Renal cortex interstitium (tissue), 11 donors: ENCODE measurements around the gene PDHX. TPM values are rescaled to one million over a fixed set of nuclear protein-coding genes. Genes with fewer than 3 reads are reported as not detected.
A peak's percentile ranks its signal among the peaks of the same experiment; 100 is the strongest.
"Not testable (repeated sequence)": the region's sequence is repeated elsewhere in the genome, so short reads cannot be mapped to it uniquely, and the experiment has no call there.

ENCODE experiments used
- DNase-seq, 11 donors: peaks; one replicate each; pipeline ENCODE4 v3.0.0-alpha.2; 2013; ENCODE audit warnings: low read depth in 9 of 11, low spot score in 4 of 11; ENCODE audit errors: extremely low read depth in 1 of 11
- polyA plus RNA-seq, 3 donors: library from polyadenylated mRNA; unstranded; fragments of 120-200 nt; gene quantifications; one replicate each; pipeline ENCODE4 v1.2.1, GENCODE V29; 2013; ENCODE audit not compliant: insufficient read length in 3 of 3

The PDHX gene
- polyA plus RNA-seq, 3 donors = 36.1 to 38.5 (median 37.3) TPM

DNA sequence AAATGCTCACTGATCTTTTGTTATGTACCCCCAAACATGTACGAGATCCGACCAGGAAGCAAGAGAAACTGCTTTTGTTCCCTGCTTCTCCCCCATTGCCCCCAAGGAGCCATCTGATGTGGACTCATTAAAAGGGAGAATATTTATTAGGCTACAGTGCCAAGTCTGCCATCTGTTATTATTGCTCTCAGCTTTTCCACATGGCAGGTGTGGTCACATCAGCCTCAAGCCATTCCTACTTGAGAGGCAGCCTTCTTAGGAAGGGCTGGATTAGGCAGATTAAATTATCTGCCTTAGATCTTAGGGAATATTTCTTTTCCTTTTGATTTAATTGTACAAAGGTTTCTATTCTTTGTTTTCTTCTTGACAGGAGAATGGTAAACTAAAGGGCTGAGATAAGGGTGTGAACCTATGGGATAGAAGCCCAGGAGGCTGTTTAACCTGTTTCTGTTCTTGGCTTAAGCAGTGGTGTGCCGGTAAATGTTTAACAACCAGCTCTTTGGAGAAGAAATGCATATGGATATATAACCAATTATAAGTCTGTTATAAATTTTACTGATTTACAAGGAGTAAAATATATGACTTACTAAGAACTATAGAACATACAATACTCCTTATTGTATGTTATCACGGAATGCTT, 88.8 kb downstream of the PDHX start:
- DNase-seq = peak in 2 of 11 donors; percentile 31 to 36

DNA sequence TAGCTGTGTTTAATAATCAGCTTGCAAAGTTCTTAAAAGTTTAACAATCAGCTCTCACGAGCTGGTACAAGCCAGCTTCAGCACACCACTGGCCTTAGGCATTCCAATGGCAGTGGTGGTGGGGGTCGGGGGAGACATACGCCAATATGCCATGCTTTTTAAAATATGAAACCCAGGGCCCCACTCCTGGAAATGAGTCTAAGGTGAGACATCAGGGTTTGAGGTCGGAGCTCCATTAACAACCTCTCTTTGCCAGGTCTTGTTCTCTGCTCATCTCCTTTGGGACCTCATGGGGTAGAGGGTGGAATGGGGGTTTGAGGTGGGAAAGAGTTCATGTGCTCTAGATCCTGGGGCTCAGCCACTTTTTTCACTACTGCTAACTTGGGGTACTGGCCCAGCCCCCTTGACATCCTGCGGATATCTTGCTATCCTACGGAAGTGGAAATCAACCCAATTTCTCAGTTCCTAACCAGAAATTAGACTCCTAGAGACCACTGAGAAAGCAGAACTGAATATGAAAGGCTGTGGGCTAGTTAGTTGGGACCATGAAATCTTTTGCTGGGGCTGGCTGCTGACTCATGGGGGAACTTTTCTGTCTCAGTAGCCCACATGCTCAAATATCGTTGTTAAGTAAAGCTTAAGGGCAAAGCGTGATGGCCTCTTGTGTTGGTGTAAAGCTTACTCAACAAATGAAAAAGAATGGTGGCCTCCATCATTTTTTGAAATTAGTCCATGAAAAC, 90.1 kb downstream of the PDHX start:
- no peak for DNase-seq

DNA sequence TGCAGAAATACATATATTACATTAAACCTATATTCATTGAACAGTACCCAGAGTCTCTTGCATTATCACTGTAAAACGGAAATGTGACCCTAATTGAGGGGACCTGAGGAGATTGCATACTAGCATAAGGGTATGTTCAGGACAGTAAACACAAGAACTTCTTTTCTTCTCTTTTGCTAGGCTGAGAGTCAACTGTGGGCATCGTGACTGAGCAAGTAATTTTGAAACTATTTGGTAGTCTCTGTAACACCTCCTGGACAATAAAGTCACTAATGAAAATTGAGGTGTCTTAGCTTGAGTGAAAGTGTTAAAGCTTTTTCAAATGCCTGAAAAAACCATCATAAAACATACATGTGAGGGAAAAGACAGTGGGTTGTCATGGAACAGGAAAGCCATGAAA, 90.9 kb downstream of the PDHX start:
- no peak for DNase-seq

DNA sequence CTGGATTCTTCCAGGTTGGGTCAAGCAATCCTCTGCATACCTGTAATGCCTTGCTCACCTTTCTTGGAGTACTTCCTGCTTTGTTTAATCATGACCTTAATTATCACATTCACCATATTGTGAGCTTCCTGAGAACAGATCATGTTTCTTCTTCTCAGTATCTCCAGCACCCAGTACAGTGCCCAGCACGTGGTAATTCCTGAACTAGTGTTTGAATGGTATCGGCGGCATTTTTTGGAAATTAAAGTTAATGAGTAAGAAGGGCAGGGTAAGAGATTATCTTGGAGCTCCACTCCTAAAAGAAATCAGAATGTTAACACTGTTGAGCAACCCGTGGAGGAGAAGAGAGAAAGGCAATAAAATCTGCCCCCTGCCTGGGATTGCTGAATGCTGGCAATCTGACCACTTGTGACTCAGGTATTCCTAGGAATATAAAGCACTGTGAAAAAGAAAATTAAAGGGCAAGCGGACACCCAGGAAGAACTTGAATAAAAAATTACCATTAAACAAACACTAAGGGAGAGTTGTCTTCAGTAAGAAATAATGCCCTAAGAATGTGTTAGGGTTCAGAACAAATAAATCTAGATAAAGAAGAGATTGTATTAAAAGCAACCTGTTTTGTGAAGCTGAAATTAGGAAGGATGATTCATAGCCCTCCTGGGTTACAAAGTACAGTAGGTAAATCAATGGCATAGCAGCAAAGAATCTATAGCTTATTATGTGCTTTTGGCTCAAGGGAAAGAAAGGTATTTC, 92.9 kb downstream of the PDHX start:
- DNase-seq = no peak

DNA sequence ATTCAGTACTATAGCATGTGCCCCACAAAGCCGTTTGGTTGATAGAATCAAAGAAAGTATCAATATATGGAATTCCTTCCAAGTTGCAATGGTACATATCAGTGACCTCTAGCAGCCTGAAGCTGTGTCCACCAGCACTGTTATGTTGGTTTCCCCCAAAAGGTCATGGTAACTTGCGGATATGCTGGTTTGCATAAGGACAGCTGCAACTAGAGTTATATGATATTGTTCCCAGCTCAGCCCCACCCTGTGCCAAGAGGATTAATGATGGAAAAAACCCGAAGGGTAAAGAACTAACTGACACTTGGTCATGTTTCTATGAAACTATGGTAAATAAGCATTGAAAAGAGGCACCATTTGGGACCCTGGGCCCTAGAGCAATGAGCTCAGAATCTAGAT, 93.5 kb downstream of the PDHX start:
- DNase-seq = no peak

DNA sequence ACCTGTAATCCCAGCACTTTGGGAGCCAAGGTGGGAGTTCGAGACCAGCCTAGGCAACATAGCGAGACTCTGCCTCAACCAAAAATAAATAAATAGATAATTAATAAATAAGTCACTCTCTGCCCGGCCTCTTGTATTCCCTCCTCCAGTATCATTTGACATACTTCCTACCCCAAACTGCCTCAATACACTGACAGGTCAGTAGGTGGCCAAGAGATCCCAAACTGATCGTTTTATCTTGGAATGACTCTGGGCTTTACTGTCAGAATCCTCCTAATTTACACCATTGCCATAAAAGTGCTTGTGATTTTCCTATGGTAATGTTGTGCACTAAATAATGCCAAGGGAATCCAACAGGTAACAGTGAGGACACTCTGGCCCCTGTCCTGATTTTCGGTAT, 94.2 kb downstream of the PDHX start:
- DNase-seq = no peak

DNA sequence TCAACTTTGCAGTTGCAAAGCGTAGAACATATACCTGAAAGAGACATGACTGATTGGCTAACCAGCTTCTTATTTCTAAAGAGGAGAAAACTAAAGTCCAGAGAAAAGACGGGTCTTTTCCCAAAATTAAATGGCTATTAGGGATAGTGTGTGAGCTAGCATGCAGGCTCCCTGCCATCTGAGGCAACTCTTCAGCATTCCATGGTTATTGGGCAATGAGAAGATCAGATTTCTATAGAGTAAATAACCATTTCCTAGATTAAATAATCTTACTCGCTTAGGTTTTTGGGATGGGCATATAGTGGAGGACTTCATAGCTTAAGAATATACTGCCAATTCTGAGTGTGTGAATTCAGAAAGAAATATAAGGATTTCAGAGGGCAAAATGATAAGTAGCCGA, 95.0 kb downstream of the PDHX start:
- no peak for DNase-seq

DNA sequence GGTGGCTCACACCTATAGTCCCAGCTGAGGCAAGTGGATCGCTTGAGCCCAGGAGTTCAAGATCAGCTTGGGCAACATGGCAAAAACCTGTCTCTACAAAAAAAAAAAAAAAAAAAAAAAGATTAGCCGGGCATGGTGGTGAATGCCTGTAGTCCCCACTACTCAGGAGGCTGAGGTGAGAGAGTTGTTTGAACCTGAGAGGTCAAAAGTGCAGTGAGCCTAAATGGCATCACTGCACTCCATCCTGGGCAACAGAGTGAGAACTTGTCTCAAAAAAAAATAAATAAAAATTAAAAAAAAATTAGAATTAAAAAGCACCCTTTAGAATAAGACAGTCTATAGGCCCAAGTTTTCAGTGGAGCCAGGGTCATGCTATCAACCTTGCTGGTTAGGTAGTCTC, 95.5 kb downstream of the PDHX start:
- DNase-seq = no peak

DNA sequence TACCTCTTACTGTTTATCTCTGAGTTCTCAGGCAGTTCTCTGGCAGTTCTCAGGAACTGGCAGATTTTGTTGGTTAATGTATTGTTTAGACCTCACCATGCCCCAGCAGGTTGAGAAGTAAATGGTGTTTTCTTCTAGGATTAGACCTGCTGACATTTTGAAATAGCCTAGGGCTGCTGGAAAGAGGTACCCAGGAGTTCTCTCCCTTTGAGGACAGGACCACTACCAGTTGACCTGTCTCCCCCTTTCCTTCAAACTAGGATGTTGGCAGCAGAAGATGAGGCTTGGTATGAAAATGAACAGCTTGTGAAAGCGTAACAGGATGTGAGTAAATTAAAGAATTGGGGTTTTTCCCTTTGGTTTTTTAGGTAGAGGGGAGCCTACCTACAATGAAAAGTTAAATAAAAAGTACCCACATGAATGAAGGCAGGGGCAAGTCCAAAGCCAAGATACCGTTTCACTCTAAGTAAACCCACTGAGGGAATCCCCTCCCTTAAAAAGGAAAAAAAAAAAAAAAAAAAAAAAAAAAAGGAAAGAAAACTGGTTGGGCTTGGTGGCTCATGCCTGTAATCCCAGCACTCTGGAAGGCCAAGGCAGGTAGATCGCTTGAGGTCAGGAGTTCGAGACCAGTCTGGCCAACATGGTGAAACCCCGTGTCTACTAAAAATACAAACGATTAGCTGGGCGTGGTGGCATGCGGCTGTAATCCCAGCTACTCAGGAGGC, 96.2 kb downstream of the PDHX start:
- no peak for DNase-seq

DNA sequence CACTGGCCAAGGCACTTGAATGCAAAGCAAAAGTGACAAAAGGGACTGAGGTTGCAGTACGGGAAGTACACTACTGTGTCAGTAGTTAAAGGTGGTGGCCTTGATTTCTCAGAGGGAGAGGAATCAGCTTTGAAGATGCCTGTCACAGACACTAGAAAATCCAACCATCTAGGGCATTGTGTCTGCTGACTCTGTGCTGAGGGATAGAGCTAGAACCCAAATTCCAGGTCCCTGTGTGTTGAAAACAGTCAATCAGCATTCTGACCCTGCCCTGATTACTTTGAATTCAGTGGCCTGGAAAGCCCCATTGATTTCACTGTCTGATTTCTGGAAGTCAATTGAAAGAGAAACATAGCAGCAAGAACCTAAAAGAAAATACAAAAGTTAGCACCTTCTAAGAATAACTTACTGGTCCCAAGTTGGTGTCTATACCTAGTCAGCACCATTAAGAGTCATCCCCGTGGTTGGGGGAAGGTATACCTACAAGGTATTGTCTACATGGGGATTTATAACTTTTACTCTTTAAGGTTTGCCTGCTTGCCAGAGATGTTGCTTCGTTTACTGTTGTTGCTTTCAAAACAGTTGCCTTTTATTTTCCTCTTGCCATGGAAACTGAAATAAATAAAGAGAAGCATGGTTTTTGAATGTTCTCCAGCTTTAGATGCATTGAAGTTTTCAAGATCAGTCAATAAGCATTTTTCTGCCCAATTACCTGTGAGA, 97.3 kb downstream of the PDHX start:
- DNase-seq = no peak

DNA sequence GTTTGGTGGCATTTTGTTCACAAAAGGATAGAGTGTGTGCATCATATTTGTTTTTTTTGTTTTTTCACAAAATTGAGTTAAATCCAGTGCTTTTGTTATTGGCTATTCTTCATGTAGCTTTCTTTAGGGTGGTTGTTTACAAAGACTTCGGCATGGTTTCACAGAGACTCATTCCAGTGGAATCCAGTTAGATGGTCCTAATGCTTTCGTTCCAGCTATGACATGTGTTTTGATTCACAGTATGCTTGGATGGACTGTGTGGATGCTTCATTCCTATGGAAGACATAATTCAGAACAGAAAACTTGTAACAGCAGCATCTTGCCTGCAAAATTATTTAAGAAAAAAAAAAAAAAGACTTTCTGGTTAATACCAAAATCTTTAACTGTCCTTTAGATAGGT, 97.9 kb downstream of the PDHX start:
- DNase-seq = no peak

DNA sequence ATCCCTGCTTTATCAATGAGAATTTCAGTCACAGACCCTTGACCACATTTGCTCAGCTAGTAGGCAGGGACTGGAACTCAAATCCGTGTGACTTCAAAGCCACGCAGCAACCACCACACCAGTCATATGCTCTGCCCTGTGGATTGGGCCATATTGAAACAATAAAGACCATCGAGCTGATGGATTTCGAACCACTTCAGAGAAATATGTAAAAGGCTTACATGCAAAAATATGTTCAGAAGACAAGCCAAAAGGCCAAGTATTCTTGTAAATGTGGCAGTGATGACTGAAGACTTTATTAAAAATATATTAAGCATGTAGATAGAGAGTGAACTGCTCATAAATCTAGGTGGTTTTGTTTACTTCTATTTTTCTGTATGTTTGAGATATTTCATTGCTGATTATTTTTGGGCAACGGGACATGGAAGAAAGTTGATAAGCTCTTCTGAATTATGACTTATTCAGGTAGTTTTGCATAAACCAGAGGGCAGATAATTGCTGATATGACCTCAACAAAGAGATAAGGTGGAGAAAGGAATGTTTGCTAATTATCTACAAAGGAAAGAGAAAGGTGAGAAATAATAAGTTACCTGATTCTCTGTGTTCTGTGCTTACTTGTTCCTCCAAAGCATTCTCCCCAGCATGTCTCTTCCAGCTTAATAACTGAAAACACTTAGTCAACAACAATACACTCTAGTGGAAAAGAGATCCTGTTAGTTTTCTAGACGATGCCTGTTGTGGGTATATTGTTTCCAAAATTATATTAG, 99.4 kb downstream of the PDHX start:
- no peak for DNase-seq

DNA sequence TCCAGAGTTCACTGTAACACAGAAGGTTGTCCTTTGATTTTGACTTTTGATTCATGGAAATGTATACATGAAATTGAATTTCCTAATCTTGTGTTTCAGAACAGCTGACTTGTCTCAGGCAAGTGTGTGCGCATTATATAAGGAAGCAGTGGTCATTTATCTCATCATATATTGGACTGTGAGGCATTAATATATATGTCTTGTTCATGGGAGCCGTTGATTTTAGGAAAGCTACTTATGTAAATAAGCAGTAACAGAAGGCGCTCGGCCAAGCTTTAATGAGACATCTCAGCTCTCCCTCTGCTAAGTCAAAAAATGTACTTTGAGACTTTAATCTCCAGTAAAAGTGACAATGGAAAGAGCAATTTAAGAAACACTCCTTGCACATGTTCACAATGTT, 100.5 kb downstream of the PDHX start:
- peak in 4 of 11 donors; percentile 23 to 46 (median 30) for DNase-seq

DNA sequence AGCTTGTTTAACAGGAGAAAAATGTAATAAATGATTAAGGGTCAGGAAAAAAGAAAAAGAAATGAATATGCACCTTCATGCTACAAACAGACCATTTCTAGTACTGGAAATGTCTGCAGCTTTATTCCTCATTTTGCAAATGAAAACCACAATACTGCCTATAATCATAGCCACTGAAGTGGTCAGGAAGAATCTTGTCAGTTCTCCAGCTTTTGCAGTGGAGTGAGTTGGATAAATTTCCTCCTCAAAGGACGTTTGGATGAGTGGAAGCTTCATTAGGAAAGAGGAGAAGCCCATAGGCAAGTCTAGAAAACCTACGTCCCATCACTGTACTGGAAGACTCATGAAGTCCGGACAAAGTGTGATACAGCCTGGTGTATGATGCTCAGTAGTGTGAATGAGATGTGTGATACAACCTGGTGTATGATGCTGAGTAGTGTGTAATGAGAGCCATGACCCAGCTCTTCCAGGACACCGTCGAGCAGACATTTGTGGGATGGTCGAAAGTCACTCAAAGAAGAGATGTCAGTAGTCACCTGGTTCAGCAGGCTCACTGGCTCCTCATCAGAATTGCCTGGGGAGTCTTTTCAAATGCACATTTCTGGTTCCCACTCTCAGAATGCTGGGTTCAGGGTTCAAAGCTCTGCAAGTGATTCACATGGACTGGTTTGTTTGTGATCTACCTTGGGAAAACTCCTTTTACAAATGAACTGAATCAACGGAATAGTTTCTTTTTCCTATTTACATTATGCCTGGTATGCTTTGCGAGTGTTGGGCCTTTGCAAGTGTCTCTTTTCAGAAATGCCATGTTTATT, 101.3 kb downstream of the PDHX start:
- no peak for DNase-seq

DNA sequence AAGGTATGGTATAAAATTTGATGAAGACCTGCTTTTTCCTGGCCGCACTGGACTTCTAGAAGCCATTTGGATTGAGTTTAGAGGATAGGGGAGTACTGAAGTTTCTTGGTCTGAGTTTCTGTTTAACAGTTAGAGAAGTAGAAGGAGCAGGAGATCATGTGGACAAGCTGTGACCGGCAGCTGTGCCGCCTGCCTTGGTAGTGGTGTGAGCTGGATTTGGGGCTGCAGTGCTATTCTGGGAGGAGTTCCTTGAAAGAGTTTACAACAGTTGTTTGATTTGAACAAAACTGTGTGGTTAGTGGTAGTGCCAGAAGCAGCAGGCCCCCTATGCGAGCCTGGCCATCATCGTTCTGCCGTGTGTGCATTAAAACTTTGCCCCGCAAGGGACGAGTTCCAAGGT, 105.2 kb downstream of the PDHX start:
- DNase-seq = no peak

DNA sequence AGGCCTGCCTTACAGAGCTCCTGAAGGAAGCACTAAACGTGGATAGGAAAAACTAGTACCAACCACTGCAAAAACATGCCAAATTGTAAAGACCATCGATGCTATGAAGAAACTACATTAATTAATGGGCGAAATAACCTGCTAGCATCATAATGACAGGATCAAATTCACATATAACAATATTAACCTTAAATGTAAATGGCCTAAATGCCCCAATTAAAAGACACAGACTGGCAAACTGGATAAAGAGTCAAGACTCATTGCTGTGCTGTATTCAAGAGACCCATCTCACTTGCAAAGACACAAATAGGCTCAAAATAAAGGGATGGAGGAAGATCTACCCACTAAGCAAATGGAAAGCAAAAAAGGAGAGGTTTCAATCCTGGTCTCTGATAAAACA, 107.5 kb downstream of the PDHX start:
- DNase-seq = not testable (repeated sequence)

DNA sequence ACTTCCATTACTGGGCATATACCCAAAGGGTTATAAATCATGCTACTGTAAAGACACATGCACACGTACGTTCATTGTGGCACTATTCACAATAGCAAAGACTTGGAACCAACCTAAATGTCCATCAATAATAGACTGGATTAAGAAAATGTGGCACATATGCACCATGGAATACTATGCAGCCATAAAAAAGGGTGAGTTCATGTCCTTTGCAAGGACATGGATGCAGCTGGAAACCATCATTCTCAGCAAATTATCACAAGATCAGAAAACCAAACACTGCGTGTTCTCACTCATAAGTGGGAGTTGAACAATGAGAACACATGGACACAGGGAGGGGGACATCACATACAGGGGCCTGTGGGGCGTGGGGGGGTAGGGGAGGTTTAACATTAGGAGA, 111.6 kb downstream of the PDHX start:
- DNase-seq = not testable (repeated sequence)
